ENCODE data around the gene PLD5. TPM values are rescaled to one million over a fixed set of nuclear protein-coding genes. Genes with fewer than 3 reads are reported as not detected.

PLD5 gene
- polyA plus RNA-seq, 3 donors from 2014 or later = not detected

DNA sequence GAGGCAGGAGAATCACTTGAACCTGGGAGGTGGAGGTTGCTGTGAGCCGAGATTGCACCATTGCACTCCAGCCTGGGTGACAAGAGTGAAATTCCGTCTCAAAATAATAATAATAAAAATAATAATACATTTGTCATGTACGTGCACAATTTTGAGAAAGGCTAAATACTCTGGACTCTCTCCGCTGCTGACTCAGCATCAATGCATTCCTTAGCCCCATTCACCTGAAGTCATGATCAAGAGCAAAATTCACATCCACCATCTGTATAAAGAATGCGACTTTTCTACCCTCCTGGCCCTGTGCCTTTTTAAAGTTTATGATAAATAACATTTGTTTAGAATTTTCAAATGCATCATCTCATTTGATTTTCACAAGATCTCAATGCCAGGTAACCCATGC, 490.1 kb downstream of the PLD5 start:
- Mint-ChIP-seq H3K9me3 (peaks cover 0 to 1% (median 0%) of the 10 kb centered on the region in 6 donors), H3K4me3 (no peak overlapping the region), H3K4me1 (no peaks in the 10 kb centered on the region), H3K27me3 (ENCODE audit: low read depth in 3 of 3) (peaks cover 0 to 5% (median 4%) of the 10 kb centered on the region in 3 donors), H3K27ac (no peak overlapping the region), H3K36me3 (peaks cover 0 to 3% (median 0%) of the 10 kb centered on the region in 3 donors)
- no peak for DNase-seq

DNA sequence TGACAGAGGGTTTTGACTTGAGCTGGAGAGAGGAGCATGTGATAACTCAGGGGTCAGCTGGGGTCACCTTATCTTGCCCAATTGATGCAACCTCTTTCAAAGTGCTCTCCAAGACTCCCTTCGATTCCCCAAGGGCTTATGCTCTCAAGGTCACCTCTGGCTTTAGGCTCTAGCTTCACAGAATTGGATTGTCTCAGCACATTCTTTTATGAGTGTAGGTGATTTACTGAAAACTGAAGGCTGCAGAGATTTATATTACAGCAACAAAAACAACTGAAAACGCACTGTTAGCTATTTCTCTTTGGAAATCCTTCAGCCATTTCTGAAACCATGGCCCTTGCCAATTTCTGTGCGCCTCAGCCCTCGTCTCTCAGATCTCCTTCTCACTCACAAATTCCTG, 491.1 kb downstream of the PLD5 start:
- peaks cover 0 to 3% (median 0%) of the 10 kb centered on the region in 3 donors for H3K36me3 Mint-ChIP-seq
- H3K27ac Mint-ChIP-seq = no peak overlapping the region
- peaks cover 0 to 1% (median 0%) of the 10 kb centered on the region in 6 donors for H3K9me3 Mint-ChIP-seq
- H3K4me1 Mint-ChIP-seq = no peaks in the 10 kb centered on the region
- H3K4me3 Mint-ChIP-seq = no peak overlapping the region
- no peak for DNase-seq
- H3K27me3 Mint-ChIP-seq (ENCODE audit: low read depth in 3 of 3) = peaks cover 0 to 5% (median 4%) of the 10 kb centered on the region in 3 donors

Measured in immature natural killer cell (primary cell).